ENCODE data around the gene ARHGAP42.

Gene ARHGAP42

DNA sequence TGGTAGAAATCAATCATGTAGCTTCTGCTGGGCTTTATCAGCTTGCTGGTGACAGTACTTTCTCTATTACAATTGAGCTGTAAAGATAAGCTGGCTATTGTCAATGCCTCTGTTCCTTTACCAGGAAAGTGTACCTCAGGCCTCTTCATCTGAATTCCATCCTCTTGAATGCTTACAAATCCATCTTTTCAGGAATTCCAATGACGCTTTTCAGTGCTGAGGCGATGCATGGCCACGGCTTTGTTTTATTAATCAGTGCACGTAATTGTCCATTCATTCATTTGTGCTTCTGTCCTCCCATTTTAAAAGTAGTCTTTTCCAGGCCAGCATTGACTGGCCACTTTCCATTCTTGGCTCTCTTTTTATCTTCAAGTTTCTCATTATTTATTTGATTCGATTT is 240.5 kb downstream of the ARHGAP42 start:
- no peak for DNase-seq

- DNase-seq = no peak
Observed at GRCh38 chr11:100928426-100928825, 241.3 kb downstream of the ARHGAP42 start.

- DNase-seq = no peak
Observed at GRCh38 chr11:100929377-100929776, 242.3 kb downstream of the ARHGAP42 start.

DNA sequence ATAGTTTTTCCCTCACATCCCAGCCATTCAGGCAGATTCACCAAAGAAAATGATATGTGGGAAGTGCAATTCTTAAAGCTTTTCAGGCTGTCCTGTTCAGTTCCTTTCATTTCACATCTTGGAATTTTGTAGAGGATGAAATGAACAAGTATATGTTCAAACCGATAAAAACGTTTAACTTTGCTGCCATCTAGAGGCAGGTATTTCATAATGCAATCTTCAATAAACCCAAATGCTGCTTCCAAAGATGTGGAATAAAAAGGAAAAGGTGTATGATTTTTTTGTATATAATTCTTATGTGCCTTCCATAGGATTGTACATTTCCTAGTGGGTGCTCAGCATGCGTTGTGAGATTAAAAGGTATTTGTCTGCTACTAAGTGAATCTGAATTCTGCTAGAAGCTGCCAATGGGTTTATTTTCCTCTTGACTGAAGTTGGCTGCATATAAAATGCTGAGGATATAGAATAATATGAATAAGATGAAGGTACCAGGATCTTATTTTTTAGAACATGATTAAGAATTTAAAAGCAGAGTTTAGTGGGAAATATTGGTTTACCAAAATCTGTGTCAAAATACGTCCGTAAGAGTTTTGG is 243.2 kb downstream of the ARHGAP42 start:
- DNase-seq = no peak

DNA sequence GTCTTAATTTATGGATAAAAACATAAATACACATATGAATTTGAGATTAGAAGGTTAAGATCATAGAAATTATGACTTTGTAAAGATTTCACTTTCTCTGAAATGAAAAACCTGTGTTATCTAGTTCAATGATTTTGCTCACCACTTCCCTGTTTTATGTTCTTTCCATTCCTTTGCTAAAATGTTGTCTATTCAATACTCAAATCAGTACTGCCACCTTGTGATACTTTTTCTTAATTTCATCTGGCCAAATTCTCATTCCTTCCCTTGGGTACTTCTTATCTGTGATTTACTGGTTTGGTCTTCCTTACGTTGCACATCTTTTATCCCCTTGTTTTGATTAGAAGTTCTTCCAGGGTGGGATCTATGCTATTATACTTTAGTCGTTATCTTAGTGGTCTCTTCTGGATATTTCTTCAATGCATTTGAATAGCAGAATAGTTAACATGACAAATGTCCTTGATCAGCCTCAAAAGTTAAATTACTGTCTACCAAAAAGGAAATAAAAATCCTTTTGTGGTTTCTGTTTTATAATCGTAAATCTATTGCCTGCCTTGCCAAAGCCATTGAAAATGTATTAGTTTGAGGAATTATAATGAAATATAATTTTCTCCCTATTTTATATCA is 245.5 kb downstream of the ARHGAP42 start:
- no peak for DNase-seq

- DNase-seq = no peak
Observed at GRCh38 chr11:100936781-100937180, 249.7 kb downstream of the ARHGAP42 start.

- DNase-seq = no peak
Observed at GRCh38 chr11:100939571-100939970, 252.5 kb downstream of the ARHGAP42 start.

DNA sequence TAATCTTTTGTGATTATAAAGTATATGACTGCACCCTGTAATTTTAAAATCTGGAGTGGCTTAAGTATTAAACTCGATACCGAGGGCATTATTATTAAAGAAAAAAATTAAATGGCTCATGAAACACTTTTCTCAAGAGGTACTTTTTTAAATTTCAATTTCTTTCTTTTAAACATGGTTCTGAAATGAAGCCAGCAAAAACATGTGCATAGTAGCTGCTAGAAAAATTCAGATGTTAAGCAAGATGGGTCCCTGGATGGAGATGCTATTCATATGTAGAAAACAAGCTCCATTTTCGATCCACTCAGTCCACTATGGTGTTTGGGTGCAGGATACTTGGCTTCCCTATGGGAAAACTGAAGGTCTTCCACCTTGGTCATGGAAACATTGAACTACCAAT is 253.0 kb downstream of the ARHGAP42 start:
- DNase-seq = no peak

GRCh38 chr11:100941033-100941432 is 253.9 kb downstream of the ARHGAP42 start:
- DNase-seq = no peak

DNA sequence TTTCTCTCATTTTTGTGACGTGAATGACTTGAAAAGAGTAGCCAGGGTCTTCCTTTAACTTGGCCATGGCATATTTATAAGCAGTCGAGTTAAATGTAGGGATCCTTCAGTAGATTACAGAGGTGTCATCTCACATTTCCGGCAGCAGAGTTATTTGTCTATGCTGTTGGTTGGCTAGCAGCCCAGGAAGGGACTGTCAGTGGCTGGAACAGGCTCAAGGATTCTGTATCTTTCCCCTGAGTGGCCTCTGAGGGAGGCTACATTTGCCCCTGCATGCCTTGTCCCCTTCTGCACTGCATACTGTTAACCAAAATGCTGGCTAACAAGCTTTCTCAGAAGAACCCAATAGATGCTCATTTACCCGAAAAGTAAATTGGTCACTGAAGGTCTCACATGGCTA is 254.9 kb downstream of the ARHGAP42 start:
- DNase-seq = no peak

- DNase-seq = no peak
Observed at GRCh38 chr11:100948936-100949335, 261.8 kb downstream of the ARHGAP42 start.

GRCh38 chr11:100949443-100949842 is 262.4 kb downstream of the ARHGAP42 start:
- DNase-seq = no peak

DNA sequence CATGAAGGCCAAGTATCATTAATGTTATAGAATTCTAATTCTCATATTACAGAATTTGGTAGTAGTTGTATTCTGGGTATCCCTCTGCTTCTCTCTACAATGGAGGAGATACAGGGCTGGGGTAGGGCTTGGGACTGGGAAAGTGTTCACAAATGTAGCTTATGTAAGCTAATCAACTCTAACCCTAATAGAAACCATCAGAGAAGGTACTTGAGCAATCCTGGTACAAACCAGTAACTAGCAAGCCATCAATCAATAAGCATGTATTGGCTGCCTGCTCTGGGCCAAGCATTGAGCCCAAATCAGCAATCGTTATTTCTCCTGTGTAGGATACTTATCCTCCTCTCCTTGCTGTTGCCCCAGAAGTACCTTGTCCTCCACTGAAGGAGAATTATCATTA is 268.2 kb downstream of the ARHGAP42 start:
- no peak for DNase-seq

DNA sequence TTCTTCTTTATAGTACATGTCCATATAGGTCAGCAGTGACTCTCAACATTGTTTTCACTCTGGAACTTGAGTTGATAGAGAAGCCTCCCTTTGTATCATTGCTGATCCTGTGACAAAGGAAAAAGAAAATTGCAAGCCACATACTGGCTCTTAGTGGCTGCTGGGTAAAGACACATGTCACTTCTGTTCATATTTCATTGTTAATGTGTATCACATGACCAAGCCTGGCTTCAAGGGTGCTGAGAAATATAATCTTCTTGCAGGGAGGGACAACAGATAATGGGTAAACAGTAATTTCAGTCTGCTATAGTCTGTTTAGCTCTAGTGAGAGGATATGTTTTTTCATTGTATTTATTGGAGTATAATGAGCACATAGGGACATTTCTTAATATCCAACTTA is 269.3 kb downstream of the ARHGAP42 start:
- no peak for DNase-seq

DNA sequence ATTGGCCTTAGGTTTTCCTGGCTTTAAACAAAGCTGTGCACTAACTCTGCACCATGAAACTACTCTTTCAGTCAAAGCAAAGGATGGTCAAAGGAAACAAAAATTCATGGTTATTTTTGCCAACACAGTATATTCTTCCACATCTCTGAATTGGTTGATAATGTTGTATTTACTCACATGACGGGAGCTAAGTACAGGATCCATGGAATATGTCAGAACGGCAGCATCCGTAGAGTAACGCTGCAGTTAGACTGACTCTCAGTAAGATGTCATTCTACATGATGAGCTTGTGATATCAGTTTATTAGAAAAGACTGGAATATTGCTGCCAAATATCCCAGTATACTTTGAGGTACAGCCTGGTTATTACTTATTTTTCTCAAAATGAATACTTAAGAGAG is 270.4 kb downstream of the ARHGAP42 start:
- no peak for DNase-seq

- DNase-seq = no peak
Observed at GRCh38 chr11:100961633-100962032, 274.5 kb downstream of the ARHGAP42 start.

DNA sequence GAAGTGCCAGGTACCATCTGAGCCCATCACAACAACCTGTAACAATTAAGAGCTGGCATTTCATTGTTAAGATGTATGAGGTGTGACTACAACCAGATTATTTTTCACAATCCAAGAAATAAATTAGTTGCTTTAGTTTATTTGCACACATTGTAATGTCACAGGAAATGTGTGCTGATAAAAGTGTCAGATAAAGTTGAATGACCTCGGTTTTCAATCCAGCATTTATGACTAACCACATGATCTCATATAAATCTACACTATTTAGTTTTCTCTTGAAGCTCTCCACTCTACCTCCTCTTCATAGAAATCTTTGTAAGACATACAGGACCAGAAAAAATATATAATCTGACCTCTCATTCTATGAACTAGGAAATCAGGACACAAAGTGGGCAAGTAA is 276.3 kb downstream of the ARHGAP42 start:
- DNase-seq = no peak

DNA sequence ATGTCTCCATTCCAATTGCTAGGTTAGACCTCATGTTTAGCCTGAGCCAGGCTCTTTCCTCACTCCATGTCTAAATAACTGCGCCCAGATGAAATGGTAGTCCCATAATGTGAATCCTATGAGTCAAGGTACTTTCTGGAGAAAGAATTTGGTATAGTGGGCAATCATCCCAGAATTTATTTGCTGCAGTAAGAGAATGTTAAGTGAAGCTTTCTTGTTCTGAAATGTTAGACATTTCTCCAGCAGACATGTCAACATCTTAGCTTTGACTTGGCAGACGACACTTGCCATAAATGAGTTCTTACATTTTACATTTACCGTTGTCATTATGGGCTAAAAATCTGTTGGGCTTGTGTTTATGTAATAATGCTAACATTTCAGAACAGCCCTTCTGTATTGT is 277.3 kb downstream of the ARHGAP42 start:
- DNase-seq = no peak

DNA sequence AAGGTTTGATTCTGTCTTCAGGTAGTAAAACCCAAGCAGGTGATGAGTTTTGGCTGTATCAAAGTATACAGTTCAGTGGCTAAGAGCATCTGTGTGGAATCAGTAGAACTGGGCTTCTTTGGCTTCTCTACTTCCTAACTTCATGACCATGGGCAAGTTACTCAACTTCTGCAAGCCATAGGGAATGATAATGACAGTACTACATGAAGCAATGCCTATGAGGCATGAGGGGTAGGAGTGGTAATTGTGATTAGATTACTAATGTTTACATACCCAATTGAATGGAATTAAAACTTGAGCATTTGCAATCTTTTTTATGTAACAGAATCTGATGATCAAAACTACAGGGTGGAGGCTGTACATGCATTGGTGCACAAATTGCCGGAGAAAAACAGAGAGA is 278.3 kb downstream of the ARHGAP42 start:
- DNase-seq = no peak

- no peak for DNase-seq
Observed at GRCh38 chr11:100966366-100966765, 279.3 kb downstream of the ARHGAP42 start.

GRCh38 chr11:100969008-100969407 is 281.9 kb downstream of the ARHGAP42 start:
- DNase-seq = no peak

GRCh38 chr11:100970283-100971164 is 283.4 kb downstream of the ARHGAP42 start:
- no peak for DNase-seq

DNA sequence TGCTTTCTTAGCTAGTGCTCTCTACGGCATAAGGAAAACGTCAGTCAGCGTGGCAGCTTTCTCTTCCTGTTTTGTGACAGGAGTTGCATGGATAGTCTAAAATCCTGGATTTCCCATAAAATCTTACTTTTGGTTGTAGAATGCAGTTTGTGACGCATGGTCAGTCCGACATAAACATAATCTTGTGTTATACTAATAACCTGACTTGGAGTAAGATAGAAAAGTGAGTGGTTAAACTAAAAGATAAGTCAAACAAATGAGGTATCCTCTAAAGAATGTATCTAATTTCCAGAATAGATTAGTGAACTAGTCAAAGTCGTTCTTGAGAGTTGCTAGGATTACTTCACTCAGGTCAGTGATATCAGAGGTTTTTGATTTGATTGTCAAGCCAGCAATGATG is 285.0 kb downstream of the ARHGAP42 start:
- no peak for DNase-seq

DNA sequence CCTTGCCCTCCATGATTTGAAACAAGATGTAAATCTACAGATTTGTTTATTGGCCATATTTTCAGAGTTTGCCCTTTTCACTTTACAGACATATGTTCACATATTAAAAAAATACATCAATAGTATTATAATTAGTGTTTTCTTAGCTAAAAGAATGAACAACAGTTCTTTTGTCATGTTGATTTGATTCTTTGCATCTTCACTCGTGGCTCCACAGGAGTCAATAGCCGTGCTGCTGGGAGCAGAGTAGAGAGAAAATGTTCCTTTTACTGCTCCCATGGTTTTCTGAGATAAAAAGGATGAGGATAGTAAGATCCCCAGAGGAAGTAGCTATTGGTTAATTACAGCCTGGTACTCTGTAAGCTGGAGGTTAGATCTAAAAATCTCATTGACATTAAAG is 291.4 kb downstream of the ARHGAP42 start:
- no peak for DNase-seq
